ENCODE measurements around the gene AEN. TPM values are rescaled to one million over a fixed set of nuclear protein-coding genes. Genes with fewer than 3 reads are reported as not detected.

Gene AEN
- total RNA-seq, 1 donor, result 36.6 TPM

- no peak for TF ChIP-seq CTCF (IDR thresholded peaks at IDR 0.05; ENCODE audit: insufficient read depth, low read length)
- no peak overlapping the region for H3K4me3 ChIP-seq (ENCODE audit: low read depth, low read length)
- no peak for DNase-seq (ENCODE audit: low read depth)
These were observed 7.8 kb upstream of the AEN start for GRCh38 chr15:88613074-88613944.

GRCh38 chr15:88615303-88616107 is 5.6 kb upstream of the AEN start:
- DNase-seq (ENCODE audit: low read depth), result no peak
- no peak overlapping the region for H3K4me3 ChIP-seq (ENCODE audit: low read depth, low read length)
- TF ChIP-seq CTCF (IDR thresholded peaks at IDR 0.05; ENCODE audit: insufficient read depth, low read length), result no peak

GRCh38 chr15:88616240-88616639 is 4.9 kb upstream of the AEN start:
- no peak overlapping the region for H3K4me3 ChIP-seq (ENCODE audit: low read depth, low read length)
- TF ChIP-seq CTCF (IDR thresholded peaks at IDR 0.05; ENCODE audit: insufficient read depth, low read length), result no peak

GRCh38 chr15:88617031-88617722 is 4.0 kb upstream of the AEN start:
- DNase-seq (ENCODE audit: low read depth), result no peak
- H3K4me3 ChIP-seq (ENCODE audit: low read depth, low read length), result no peak overlapping the region
- TF ChIP-seq CTCF (IDR thresholded peaks at IDR 0.05; ENCODE audit: insufficient read depth, low read length), result no peak

More at GRCh38 chr15:88616240-88616639, 4.9 kb upstream of the AEN start:
- no peak for DNase-seq (ENCODE audit: low read depth)

GRCh38 chr15:88617790-88618189 is 3.4 kb upstream of the AEN start:
- TF ChIP-seq CTCF (IDR thresholded peaks at IDR 0.05; ENCODE audit: insufficient read depth, low read length), result no peak
- no peak overlapping the region for H3K4me3 ChIP-seq (ENCODE audit: low read depth, low read length)
- no peak for DNase-seq (ENCODE audit: low read depth)

- no peak for TF ChIP-seq CTCF (IDR thresholded peaks at IDR 0.05; ENCODE audit: insufficient read depth, low read length)
- no peak overlapping the region for H3K4me3 ChIP-seq (ENCODE audit: low read depth, low read length)
- no peak for DNase-seq (ENCODE audit: low read depth)
These were observed 2.5 kb upstream of the AEN start for GRCh38 chr15:88618686-88619085.

All from fibroblast of the aortic adventitia (primary cell).